Amniotic stem cell (primary cell): ENCODE measurements around the gene HS3ST5.
"Not testable (repeated sequence)": the region's sequence is repeated elsewhere in the genome, so short reads cannot be mapped to it uniquely, and the experiment has no call there.

Source experiments
- DNase-seq: peaks from one replicate; lab custom pipeline; 2025; lab: John Stamatoyannopoulos, UW

HS3ST5 gene

GRCh38 chr6:114044566-114044965 is 298.3 kb downstream of the HS3ST5 start:
- DNase-seq: not testable (repeated sequence)

GRCh38 chr6:114042267-114043016 is 300.4 kb downstream of the HS3ST5 start:
- no peak for DNase-seq

GRCh38 chr6:114040871-114041270 is 302.0 kb downstream of the HS3ST5 start:
- DNase-seq: no peak

GRCh38 chr6:114039841-114040240 is 303.0 kb downstream of the HS3ST5 start:
- no peak for DNase-seq

GRCh38 chr6:114033606-114034005 is 309.2 kb downstream of the HS3ST5 start:
- no peak for DNase-seq

GRCh38 chr6:114032721-114033120 is 310.1 kb downstream of the HS3ST5 start:
- DNase-seq: no peak

GRCh38 chr6:114030767-114031166 is 312.1 kb downstream of the HS3ST5 start:
- DNase-seq: no peak

- DNase-seq: no peak
These were observed 318.1 kb downstream of the HS3ST5 start for GRCh38 chr6:114024746-114025145.

- no peak for DNase-seq
These were observed 322.6 kb downstream of the HS3ST5 start for GRCh38 chr6:114020196-114020595.

- not testable (repeated sequence) for DNase-seq
These were observed 325.7 kb downstream of the HS3ST5 start for GRCh38 chr6:114017146-114017545.

- DNase-seq: not testable (repeated sequence)
These were observed 328.7 kb downstream of the HS3ST5 start for GRCh38 chr6:114014106-114014505.

- not testable (repeated sequence) for DNase-seq
These were observed 331.3 kb downstream of the HS3ST5 start for GRCh38 chr6:114011486-114011885.

GRCh38 chr6:114010540-114010939 is 332.3 kb downstream of the HS3ST5 start:
- DNase-seq: no peak

- no peak for DNase-seq
These were observed 333.6 kb downstream of the HS3ST5 start for GRCh38 chr6:114009192-114009591.

- DNase-seq: no peak
These were observed 334.5 kb downstream of the HS3ST5 start for GRCh38 chr6:114008331-114008730.

- DNase-seq: no peak
These were observed 335.3 kb downstream of the HS3ST5 start for GRCh38 chr6:114007516-114007915.
